Stimulated activated naive CD8-positive, alpha-beta T cell treated with anti-CD3 and anti-CD28 coated beads, Interleukin-15, Interleukin-2, amounts not matched to agents 100 U/mL and 50 U/mL, for 24 hours (primary cell): ENCODE results near the gene SPATA46.

Experiments
- ATAC-seq: fragments of 150-1000 bp; cut with Tn5 transposase; one replicate; pipeline ENCODE4 v1.10.0; 2021
- DNase-seq: peaks from one replicate; pipeline ENCODE4 v3.0.0; 2021

The SPATA46 gene

DNA sequence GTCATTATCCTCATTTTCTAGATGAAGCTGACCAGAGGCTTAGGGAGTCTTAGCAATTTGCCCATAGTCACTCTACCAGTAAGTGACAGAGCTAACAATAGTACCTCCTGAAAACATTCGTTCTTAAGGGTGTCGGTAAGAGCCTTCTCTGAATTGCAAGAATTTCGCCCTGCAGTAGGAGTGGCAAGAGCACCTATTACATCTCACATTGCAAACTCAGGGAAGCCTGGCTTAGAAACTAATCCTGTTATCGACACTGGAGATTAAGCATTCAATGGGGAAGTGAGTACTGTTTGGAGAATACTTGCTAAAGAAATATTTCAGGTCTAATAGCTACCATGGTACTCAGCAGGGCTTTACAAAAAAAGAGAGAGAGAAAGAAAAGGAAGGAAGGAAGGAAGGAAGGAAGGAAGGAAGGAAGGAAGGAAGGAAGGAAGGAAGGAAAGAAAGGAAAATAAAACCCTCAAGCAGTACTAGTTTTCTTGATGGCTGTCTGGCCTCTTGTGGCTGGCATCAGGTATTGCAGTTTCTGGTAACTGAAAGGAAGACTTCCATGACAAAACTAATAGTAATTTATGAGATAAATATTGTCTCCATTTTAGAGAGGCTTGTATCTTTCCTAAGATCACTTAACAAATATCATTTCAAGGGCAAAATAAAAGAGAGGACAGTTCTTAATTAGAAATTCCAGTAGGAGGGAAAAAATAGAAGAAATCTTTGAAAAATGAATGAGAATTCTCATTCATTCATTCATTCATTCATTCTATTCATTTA, 15.3 kb upstream of the SPATA46 start:
- ATAC-seq: no peak
- DNase-seq: no peak

DNA sequence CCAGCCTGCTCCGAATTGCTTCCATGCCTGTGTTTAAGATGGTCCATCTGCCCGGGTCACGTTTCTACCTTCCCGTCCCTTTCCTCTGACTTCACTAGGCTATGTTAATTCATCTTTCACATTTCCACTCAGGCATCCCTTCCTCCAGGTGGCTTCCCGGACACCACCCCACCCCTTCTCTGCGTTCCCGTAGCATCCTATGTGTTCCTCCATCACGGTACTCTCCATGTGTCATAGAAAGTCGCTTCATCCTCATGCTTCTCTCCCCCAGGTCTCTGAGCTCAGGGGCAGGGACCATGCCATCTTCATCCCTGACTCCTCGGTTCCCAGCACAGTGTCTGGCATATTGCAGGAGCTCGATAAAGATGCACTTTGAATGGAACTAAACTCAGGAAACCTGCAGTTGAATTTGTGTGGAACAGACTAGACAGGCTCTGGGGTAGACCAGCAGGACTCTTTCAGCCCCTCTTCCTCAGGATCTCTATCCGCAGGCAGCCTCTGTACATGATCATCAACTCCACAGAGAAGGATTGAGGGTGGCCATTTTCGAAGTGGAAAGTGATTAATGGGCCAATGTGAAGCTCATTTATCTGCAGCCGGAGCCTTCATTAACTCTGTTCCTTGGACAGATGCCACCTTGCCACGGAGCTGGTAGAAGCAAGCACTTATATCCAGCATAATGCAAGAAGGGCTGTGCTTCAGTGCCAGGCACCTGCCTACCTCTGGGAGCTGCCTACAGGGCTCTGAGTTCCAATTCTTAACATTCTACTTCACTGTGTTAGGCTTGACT, 13.9 kb upstream of the SPATA46 start:
- ATAC-seq (no peak), DNase-seq (no peak)

GRCh38 chr1:162389971-162390370, 13.3 kb upstream of the SPATA46 start:
- ATAC-seq: no peak
- no peak for DNase-seq

GRCh38 chr1:162389021-162389818, 12.6 kb upstream of the SPATA46 start:
- no peak for DNase-seq

GRCh38 chr1:162388615-162389014, 12.0 kb upstream of the SPATA46 start:
- no peak for ATAC-seq
- no peak for DNase-seq

More at GRCh38 chr1:162389021-162389818, 12.6 kb upstream of the SPATA46 start:
- ATAC-seq: no peak

GRCh38 chr1:162388083-162388594, 11.5 kb upstream of the SPATA46 start:
- ATAC-seq: no peak
- no peak for DNase-seq

GRCh38 chr1:162387226-162388082, 10.8 kb upstream of the SPATA46 start:
- DNase-seq (no peak), ATAC-seq (no peak)

DNA sequence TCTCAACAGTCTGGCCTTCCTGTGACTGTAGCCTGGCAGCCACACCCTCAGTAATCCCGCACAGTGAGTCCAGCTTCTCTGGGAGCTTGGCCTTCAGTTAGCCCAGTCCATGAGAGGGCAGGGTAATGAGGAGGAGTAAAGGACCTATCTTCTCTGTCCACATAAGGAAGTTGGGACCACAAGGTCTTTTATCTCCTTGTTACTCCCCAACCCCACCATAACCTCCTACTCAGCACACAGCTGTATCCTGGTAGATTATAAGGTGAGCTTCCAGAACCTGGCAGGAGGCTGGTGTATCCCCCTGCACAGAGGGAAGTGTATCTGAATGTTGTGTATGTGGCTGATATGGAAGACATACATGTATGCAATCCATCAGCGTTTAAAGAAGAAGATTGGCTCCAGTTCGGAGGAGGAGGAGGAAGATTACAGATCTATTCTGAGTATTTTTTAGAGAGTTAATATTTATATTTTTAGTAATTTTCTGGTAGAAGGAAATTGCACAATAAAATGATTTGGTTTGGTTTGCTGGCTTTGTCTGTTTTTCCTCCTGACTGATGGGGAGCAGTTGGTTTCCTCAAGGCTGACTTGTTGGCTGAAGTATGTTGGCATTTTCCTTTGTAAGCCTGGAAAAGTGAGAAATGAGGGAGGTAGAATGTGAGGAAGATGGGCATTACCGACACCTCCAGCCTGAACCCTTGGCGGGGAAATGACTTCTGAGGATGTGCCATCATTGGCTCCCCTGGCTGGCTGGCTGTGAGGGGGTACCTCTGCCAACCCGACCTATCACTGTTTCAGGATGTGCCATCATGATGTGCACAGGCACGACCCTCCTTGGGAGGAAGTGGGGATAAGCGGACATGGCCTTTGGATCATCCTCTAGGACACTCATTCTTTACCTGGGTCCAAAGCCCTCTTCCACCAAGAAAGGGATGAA, 9.9 kb upstream of the SPATA46 start:
- ATAC-seq (no peak), DNase-seq (no peak)

DNA sequence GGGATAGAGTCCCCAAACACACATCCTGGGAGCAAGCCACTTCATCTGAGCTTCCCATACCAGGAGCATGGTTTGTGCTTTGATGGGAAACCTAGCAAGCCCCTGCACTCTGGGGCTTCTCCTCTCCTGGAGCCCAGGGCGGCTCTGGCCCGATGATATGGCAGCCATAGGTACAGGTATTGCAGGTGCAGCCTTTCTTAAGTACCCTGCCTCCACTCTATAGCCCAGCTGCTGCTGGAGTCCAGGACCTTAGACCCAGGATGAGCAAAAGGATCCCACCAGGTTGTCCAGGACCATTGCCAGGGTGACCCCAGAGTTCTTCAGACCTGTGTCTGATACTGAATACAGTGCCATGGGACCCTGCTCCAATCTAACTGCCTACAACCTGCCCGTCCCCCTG, 9.0 kb upstream of the SPATA46 start:
- DNase-seq: no peak
- ATAC-seq: no peak

GRCh38 chr1:162385280-162385623, 8.6 kb upstream of the SPATA46 start:
- DNase-seq (no peak), ATAC-seq (no peak)

DNA sequence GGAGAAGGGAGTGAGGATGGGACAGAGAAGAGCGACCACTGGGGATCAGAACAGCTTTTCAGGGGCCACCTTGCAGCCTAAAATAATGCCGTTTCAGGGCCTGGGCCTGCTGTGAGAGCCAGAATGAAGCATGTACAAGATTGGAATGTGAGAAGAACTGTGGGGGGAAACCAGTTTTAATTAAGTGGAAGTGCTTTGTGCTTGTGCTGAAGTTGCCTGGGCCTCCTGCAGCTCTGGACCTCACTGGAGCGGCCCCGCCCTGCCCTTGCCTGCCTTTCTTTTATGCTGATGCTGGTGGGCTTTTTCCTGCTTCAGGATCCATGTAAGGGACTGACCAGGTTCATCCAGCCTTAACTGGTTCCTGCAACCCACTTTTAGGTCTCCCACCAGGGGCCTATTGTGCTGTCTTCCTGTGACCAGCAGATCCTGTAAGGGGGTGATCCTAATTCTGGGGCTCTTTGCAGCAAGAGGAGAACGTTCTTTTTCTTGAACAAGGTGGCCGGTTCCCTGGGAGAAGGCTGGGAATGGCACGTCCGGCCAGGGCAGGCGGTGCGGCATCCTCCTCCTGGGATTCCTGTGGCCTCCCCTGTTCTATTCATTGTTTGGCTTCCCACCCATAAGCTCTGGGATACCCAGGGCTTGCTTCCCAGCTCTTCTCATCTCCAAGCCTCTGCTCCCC, 8.1 kb upstream of the SPATA46 start:
- no peak for ATAC-seq
- no peak for DNase-seq

DNA sequence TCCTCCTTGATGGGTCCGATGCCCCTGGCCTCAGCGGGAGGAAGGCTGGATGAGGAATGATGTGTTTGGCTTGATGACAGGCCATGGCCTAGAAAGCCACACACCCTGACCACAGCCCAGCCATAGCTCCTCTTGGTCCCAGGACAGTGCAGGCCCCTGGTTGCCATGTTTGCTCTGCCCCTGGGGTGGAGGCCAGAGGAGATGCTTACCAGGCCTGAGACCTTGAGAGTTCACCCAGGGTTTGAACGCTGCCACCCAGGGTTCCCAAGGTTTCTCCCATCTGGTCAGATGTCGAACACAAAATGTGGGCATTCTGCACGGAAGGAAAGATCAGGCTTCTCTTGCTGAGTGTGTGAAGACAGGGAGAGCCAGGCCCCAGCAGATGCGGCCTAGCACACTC, 7.5 kb upstream of the SPATA46 start:
- DNase-seq: no peak

GRCh38 chr1:162383516-162383915, 6.9 kb upstream of the SPATA46 start:
- ATAC-seq (no peak), DNase-seq (no peak)

More for the DNA sequence above, 7.5 kb upstream of the SPATA46 start:
- ATAC-seq: no peak

GRCh38 chr1:162383091-162383490, 6.4 kb upstream of the SPATA46 start:
- DNase-seq (no peak), ATAC-seq (no peak)

DNA sequence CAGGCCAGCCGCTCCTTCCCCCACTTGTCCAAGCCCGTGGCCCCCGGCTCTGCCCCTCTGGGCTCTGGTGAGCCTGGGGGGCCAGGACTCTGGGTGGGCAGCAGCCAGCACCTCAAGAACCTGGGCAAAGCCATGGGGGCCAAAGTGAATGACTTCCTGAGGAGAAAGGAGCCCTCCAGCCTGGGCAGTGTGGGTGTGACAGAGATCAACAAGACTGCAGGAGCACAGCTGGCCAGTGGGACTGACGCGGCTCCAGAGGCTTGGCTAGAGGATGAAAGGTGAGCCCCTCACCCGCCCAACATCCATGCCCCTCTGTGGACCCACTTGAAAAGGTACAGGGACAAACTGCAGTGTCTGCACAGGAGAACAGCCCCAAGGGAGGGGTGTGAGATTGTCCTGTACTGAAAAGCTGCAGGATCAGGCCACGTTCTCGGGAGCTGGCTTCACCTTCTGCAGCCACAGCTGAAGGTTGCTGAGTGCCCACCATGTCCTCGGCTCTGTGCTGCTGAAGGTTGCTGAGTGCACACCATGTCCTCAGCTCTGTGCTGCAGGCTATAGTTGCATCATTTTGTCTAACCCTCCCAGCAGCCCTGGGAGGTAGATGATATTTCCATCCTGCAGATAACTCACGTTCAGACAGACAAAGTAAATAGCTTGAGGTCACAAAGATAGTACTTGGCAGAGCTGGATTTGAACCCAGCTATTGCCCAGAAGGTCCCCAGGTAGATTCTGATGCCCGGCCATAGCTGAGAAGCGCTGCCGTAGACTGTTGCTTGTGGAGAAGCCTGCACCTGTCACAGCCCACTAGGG, 5.5 kb upstream of the SPATA46 start:
- ATAC-seq (no peak), DNase-seq (no peak)

DNA sequence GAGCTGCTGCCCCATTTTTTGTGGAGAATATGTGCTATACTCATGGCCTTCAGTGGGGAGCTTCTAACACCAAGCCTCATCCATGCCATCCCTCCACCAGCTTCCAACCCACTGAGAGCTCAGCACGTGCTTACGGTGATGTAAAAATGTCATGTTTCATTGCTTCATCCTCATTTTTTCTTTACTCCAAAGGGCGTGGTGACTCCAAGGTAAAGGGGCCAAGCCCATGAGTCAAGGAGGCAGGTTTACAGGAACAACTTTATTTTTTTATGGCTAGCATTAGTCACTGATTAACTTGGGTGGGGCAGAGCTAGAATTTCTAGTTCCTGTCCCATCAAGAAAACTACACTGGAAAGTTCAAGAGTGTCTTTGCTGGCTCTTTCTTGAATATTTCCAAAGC, 4.7 kb upstream of the SPATA46 start, which contains the start of gene C1orf226:
TSS of gene C1orf226 (plus strand) at position 346 of the 400 bp plus-strand sequence. CDS start 174 bp downstream, outside the sequence.
- no peak for DNase-seq
- ATAC-seq: no peak

GRCh38 chr1:162380061-162380846, 3.6 kb upstream of the SPATA46 start:
- DNase-seq (no peak), ATAC-seq (no peak)

GRCh38 chr1:162375463-162375862, 1.2 kb downstream of the SPATA46 start:
- ATAC-seq (no peak), DNase-seq (no peak)
